HG03103 (cell line): ENCODE measurements around the gene FGL2.
"Not testable (repeated sequence)": the region's sequence is repeated elsewhere in the genome, so short reads cannot be mapped to it uniquely, and the experiment has no call there.

Source experiments
- ATAC-seq: cut with Tn5 transposase; IDR thresholded peaks from one replicate; pipeline ENCODE4 v1.9.1; 2021; ENCODE audit warnings: low read depth; ENCODE audit not compliant: unreplicated experiment

FGL2 gene

GRCh38 chr7:77199013-77199966, at the start of gene FGL2:
TSS of gene FGL2 (minus strand) at chr7:77199819. CDS start at chr7:77199793, 26 bp downstream.
- no peak for ATAC-seq

GRCh38 chr7:77248154-77248553, 48.5 kb upstream of the FGL2 start:
- ATAC-seq, result no peak

GRCh38 chr7:77247206-77247850, 47.7 kb upstream of the FGL2 start:
- peak; percentile 86 for ATAC-seq

GRCh38 chr7:77246026-77246640, 46.5 kb upstream of the FGL2 start:
- ATAC-seq, result no peak

- no peak for ATAC-seq
These were observed 45.6 kb upstream of the FGL2 start for GRCh38 chr7:77245015-77245755.

GRCh38 chr7:77244222-77244934, 44.8 kb upstream of the FGL2 start:
- no peak for ATAC-seq

GRCh38 chr7:77242554-77242953, 42.9 kb upstream of the FGL2 start:
- ATAC-seq, result no peak

- ATAC-seq, result no peak
These were observed 42.4 kb upstream of the FGL2 start for GRCh38 chr7:77242068-77242467.

GRCh38 chr7:77239471-77239870, 39.9 kb upstream of the FGL2 start:
- no peak for ATAC-seq

GRCh38 chr7:77238703-77239136, 39.1 kb upstream of the FGL2 start:
- ATAC-seq, result no peak

- ATAC-seq, result no peak
These were observed 35.7 kb upstream of the FGL2 start for GRCh38 chr7:77235276-77235675.

GRCh38 chr7:77232467-77232866, 32.8 kb upstream of the FGL2 start:
- ATAC-seq, result no peak

- not testable (repeated sequence) for ATAC-seq
These were observed 29.2 kb upstream of the FGL2 start for GRCh38 chr7:77228795-77229194.

GRCh38 chr7:77226357-77226839, 26.8 kb upstream of the FGL2 start:
- ATAC-seq, result no peak

GRCh38 chr7:77223261-77223660, 23.6 kb upstream of the FGL2 start:
- ATAC-seq, result no peak

- ATAC-seq, result no peak
These were observed 23.2 kb upstream of the FGL2 start for GRCh38 chr7:77222819-77223218.

- ATAC-seq, result no peak
These were observed 22.4 kb upstream of the FGL2 start for GRCh38 chr7:77222065-77222464.

GRCh38 chr7:77219701-77220331, 20.2 kb upstream of the FGL2 start:
- ATAC-seq, result not testable (repeated sequence)

- no peak for ATAC-seq
These were observed 18.0 kb upstream of the FGL2 start for GRCh38 chr7:77217474-77218185.
